Endodermal cell (in vitro differentiated cells): ENCODE measurements around the gene EDN2. TPM values are rescaled to one million over a fixed set of nuclear protein-coding genes. Genes with fewer than 3 reads are reported as not detected.

Experiments
- DNase-seq: peaks from one replicate; pipeline ENCODE4 v3.0.0-alpha.2; 2017
- H3K27ac ChIP-seq: 2 replicates; pipeline ENCODE4 v1.5.1; 2013; ENCODE audit warnings: mild to moderate bottlenecking, low read depth, low read length, moderate library complexity
- H3K27me3 ChIP-seq: 2 replicates; pipeline ENCODE4 v1.6.1; 2013; ENCODE audit warnings: mild to moderate bottlenecking, low read length, moderate library complexity; ENCODE audit not compliant: insufficient read depth, control insufficient read depth, poor library complexity, severe bottlenecking
- H3K36me3 ChIP-seq: 2 replicates; pipeline ENCODE4 v1.7.0; 2013; ENCODE audit warnings: mild to moderate bottlenecking, low read length, moderate library complexity; ENCODE audit not compliant: control insufficient read depth, insufficient read depth
- H3K4me1 ChIP-seq: one replicate; pipeline ENCODE4 v1.7.0; 2013; ENCODE audit warnings: low read length; ENCODE audit not compliant: control insufficient read depth, insufficient read depth
- H3K4me3 ChIP-seq: 2 replicates; pipeline ENCODE4 v1.5.1; 2013; ENCODE audit warnings: mild to moderate bottlenecking, low read length, moderate library complexity
- H3K9ac ChIP-seq: 2 replicates; pipeline ENCODE4 v1.6.1; 2013; ENCODE audit warnings: mild to moderate bottlenecking, low read length, moderate library complexity; ENCODE audit not compliant: poor library complexity, severe bottlenecking; ENCODE audit errors: extremely low read depth
- H3K9me3 ChIP-seq: 2 replicates; pipeline ENCODE4 v1.6.1; 2013; ENCODE audit warnings: mild to moderate bottlenecking, low read length, moderate library complexity; ENCODE audit not compliant: control insufficient read depth
- H3K27ac Mint-ChIP-seq: 2 replicates; pipeline ENCODE4 v1.8.0; 2020; ENCODE audit warnings: mixed read lengths
- H3K27me3 Mint-ChIP-seq: 2 replicates; pipeline ENCODE4 v1.8.0; 2021; ENCODE audit warnings: mild to moderate bottlenecking, mixed read lengths; ENCODE audit not compliant: insufficient read depth
- H3K36me3 Mint-ChIP-seq: 2 replicates; pipeline ENCODE4 v1.8.0; 2020; ENCODE audit warnings: low read depth, mixed read lengths
- H3K4me1 Mint-ChIP-seq: 2 replicates; pipeline ENCODE4 v1.8.0; 2020; ENCODE audit warnings: mixed read lengths
- H3K4me3 Mint-ChIP-seq: 2 replicates; pipeline ENCODE4 v1.8.0; 2020; ENCODE audit warnings: mild to moderate bottlenecking, moderate library complexity, mixed read lengths
- H3K9me3 Mint-ChIP-seq: 2 replicates; pipeline ENCODE4 v1.8.0; 2020; ENCODE audit warnings: mild to moderate bottlenecking, mixed read lengths
- WGBS, 2 experiments: methylation state at CpG; one replicate each; pipeline versions ENCODE4 v1.1.5 to v1.1.7; 2013; ENCODE audit warnings: missing lambda C conversion rate in 2 of 2, mixed read lengths in 1 of 2; ENCODE audit not compliant: insufficient coverage in 1 of 2, insufficient read length in 1 of 2; 5-methylcytosine and 5-hydroxymethylcytosine counted together
- total RNA-seq, 2 donors: library from RNA; stranded (reverse); fragmentation: NEBNext Ultra II Directional in 1 of 2; extraction: Animal tissue kit (Norgen Biotek cat#: 25700) in 1 of 2; gene quantifications; 2 replicates in 1 of 2; 3 replicates in 1 of 2; pipeline ENCODE4 v1.2.1, GENCODE V29; 2021
- TF ChIP-seq, protein P1 (sequence below): fragments of 200-600 bp; sonication (generic); conservative IDR thresholded peaks from 2 replicates; pipeline ENCODE4 v1.5.0; 2021; ENCODE audit warnings: antibody characterized with exemption, mild to moderate bottlenecking

The EDN2 gene
- total RNA-seq, 2 donors from 2014 or later = not detected

DNA sequence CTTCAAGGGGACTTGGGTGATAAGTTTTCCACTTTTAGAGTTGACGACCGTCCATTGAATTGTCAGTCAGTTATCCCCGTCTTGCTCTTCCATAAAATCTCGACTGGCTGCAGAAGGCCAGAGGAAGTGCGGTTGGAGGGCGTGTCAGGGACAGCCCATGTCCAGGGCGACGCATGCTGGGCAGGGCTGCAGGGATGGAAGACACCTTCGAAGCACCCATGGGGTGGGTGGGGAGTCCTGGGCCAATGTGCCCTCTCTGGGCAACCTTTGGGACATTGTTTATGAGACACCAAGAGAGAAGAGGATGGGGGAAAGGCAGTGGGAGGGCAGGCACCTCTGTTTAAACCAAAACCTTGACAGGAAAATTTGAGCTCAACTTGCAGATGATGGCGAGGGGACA is 38.6 kb upstream of the EDN2 start:
- Mint-ChIP-seq H3K27ac (no peak overlapping the region), H3K4me3 (no peak overlapping the region), H3K36me3 (no peaks in the 10 kb centered on the region), H3K4me1 (no peaks in the 10 kb centered on the region), H3K27me3 (no peaks in the 10 kb centered on the region), H3K9me3 (no peaks in the 10 kb centered on the region)
- H3K4me1 ChIP-seq = no peaks in the 10 kb centered on the region
- no peak overlapping the region for H3K9ac ChIP-seq
- H3K4me3 ChIP-seq = no peak overlapping the region
- H3K36me3 ChIP-seq = no peaks in the 10 kb centered on the region
- H3K27me3 ChIP-seq = no peaks in the 10 kb centered on the region
- no peak for DNase-seq
- no peak overlapping the region for H3K27ac ChIP-seq
- TF ChIP-seq, protein P1, sequence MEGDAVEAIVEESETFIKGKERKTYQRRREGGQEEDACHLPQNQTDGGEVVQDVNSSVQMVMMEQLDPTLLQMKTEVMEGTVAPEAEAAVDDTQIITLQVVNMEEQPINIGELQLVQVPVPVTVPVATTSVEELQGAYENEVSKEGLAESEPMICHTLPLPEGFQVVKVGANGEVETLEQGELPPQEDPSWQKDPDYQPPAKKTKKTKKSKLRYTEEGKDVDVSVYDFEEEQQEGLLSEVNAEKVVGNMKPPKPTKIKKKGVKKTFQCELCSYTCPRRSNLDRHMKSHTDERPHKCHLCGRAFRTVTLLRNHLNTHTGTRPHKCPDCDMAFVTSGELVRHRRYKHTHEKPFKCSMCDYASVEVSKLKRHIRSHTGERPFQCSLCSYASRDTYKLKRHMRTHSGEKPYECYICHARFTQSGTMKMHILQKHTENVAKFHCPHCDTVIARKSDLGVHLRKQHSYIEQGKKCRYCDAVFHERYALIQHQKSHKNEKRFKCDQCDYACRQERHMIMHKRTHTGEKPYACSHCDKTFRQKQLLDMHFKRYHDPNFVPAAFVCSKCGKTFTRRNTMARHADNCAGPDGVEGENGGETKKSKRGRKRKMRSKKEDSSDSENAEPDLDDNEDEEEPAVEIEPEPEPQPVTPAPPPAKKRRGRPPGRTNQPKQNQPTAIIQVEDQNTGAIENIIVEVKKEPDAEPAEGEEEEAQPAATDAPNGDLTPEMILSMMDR = no peak
- WGBS, 2 experiments = 80 to 81% methylated on average over 7 to 10 of the region's 10 CpGs
- H3K9me3 ChIP-seq = no peaks in the 10 kb centered on the region

DNA sequence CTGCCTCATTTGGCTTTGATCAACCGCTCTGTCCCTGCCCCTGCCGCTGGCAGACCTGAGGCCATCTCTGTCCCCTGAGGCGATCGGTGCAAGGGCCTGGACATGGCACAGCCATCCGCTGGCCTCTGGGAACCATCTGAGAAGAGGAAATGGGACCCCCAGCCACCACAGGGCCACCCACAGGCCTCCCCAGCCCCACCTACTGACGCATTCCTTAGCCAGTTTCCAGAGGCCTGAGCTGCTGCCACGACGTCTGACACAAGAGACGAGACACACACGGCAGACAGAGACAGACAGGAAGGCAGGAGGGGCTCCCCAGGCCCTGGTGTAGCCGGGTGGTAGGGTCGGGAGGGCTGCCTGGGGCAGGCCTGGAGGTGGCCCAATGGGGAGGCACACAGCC is 37.3 kb upstream of the EDN2 start:
- no peak overlapping the region for H3K4me3 ChIP-seq
- H3K9ac ChIP-seq = no peak overlapping the region
- H3K9me3 ChIP-seq = no peaks in the 10 kb centered on the region
- Mint-ChIP-seq H3K4me1 (no peaks in the 10 kb centered on the region), H3K27ac (no peak overlapping the region), H3K4me3 (no peak overlapping the region), H3K27me3 (peaks cover 7% of the 10 kb centered on the region), H3K9me3 (no peaks in the 10 kb centered on the region), H3K36me3 (no peaks in the 10 kb centered on the region)
- TF ChIP-seq, protein P1 = no peak
- H3K27me3 ChIP-seq = no peaks in the 10 kb centered on the region
- WGBS, 2 experiments = 72 to 96% methylated on average over 5 to 12 of the region's 12 CpGs
- peak overlapping the region; percentile 32 for H3K27ac ChIP-seq
- no peaks in the 10 kb centered on the region for H3K4me1 ChIP-seq
- no peaks in the 10 kb centered on the region for H3K36me3 ChIP-seq
- DNase-seq = peak; percentile 81

DNA sequence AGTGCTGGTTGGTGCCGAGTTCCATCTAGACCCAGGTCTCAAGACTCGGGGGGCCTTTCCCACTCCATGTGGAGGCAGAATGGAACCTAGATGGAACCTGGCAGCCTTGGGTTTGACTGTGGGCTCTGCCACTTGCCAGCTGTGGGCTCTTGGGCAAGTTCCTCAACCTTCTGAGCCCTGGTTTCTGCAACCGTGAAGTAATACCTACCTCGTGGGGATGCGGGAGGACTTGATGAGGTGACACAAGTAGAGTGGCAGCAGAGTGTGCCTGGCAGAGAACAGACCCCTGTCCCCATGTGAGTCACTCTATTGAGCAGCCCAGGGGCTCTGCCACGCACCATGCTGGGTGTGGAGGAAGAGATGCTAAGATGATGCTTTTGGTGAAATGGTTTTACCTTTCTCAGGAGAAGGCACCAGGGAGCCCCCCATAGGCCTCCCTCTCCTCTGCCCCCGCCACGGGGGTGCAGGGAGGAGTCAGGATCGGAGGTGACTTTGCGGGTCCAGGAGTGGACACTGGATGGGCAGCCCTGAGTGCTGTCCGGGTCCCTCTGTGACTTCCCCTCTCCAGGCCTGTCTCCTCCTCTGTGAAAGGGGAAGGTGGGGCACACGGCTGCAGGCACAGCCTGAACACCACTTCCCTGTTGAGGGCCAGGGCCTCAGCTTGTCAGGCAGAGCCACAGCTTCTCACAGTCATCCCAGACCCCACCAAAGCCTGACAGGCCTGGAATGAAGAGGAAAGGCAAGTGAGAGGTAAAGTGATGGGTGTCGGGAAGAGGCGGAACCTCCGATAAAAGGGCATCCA is 36.7 kb upstream of the EDN2 start:
- Mint-ChIP-seq H3K4me3 (no peak overlapping the region), H3K27ac (no peak overlapping the region)
- 87 to 93% methylated on average over 11 to 15 of the region's 15 CpGs for WGBS, 2 experiments

More for the DNA sequence above, 36.7 kb upstream of the EDN2 start:
- H3K9me3 ChIP-seq = no peaks in the 10 kb centered on the region
- H3K36me3 Mint-ChIP-seq = no peaks in the 10 kb centered on the region
- no peaks in the 10 kb centered on the region for H3K9me3 Mint-ChIP-seq
- peaks cover 12% of the 10 kb centered on the region for H3K27me3 Mint-ChIP-seq
- no peak overlapping the region for H3K9ac ChIP-seq
- H3K36me3 ChIP-seq = no peaks in the 10 kb centered on the region
- TF ChIP-seq, protein P1 = no peak
- H3K27me3 ChIP-seq = no peaks in the 10 kb centered on the region
- H3K4me1 ChIP-seq = no peaks in the 10 kb centered on the region
- DNase-seq = no peak
- no peak overlapping the region for H3K4me3 ChIP-seq
- H3K27ac ChIP-seq = no peak overlapping the region
- no peaks in the 10 kb centered on the region for H3K4me1 Mint-ChIP-seq
